GM23338 (cell line): ENCODE measurements around the gene NLGN1.

Experiments
- CREB1 ChIP-seq: fragments of 250-450 bp; sonication (Bioruptor Pico); IDR thresholded peaks from 2 replicates; pipeline ENCODE4 v1.5.0; 2020; ENCODE audit warnings: low read depth, mild to moderate bottlenecking, moderate library complexity
- CTCF ChIP-seq, 2 experiments: fragments of 200-600 bp in 1 of 2; sonication (generic) in 1 of 2; conservative IDR thresholded peaks; 2 replicates each; pipeline versions ENCODE4 v1.5.1 to v1.6.1; 2016 to 2017; ENCODE audit warnings: antibody characterized with exemption in 2 of 2, low read depth in 2 of 2, mild to moderate bottlenecking in 2 of 2, moderate library complexity in 1 of 2
- EZH2 ChIP-seq: fragments of 200-600 bp; sonication (generic); IDR thresholded peaks from one replicate; pipeline ENCODE4 v1.8.0; 2017; ENCODE audit warnings: antibody characterized with exemption, mild to moderate bottlenecking, low read depth; ENCODE audit not compliant: unreplicated experiment
- EZH2phosphoT487 ChIP-seq: fragments of 200-600 bp; sonication (generic); IDR thresholded peaks from one replicate; pipeline ENCODE4 v1.8.1; 2018; ENCODE audit warnings: antibody characterized with exemption; ENCODE audit not compliant: unreplicated experiment
- JUNB ChIP-seq: IDR thresholded peaks from one replicate; pipeline ENCODE4 v1.6.1; 2016; ENCODE audit warnings: antibody characterized with exemption; ENCODE audit not compliant: unreplicated experiment
- POLR2AphosphoS5 ChIP-seq: IDR thresholded peaks from 2 replicates; pipeline ENCODE4 v1.6.1; 2016; ENCODE audit warnings: antibody characterized with exemption, low read depth
- TF ChIP-seq, protein P1 (sequence below): IDR thresholded peaks from one replicate; pipeline ENCODE4 v1.6.1; 2018; ENCODE audit warnings: antibody characterized with exemption; ENCODE audit not compliant: unreplicated experiment

GRCh38 chr3:174229916-174230315, 832.4 kb downstream of the NLGN1 start:
- TF ChIP-seq CTCF (conservative IDR thresholded peaks at IDR 0.05; ENCODE audit: low read depth in 2 of 2) (no peak), POLR2AphosphoS5 (no peak), EZH2phosphoT487 (no peak), EZH2 (no peak), CREB1 (CRISPR knock-in tag) (no peak), JUNB (no peak)
- TF ChIP-seq, protein P1, sequence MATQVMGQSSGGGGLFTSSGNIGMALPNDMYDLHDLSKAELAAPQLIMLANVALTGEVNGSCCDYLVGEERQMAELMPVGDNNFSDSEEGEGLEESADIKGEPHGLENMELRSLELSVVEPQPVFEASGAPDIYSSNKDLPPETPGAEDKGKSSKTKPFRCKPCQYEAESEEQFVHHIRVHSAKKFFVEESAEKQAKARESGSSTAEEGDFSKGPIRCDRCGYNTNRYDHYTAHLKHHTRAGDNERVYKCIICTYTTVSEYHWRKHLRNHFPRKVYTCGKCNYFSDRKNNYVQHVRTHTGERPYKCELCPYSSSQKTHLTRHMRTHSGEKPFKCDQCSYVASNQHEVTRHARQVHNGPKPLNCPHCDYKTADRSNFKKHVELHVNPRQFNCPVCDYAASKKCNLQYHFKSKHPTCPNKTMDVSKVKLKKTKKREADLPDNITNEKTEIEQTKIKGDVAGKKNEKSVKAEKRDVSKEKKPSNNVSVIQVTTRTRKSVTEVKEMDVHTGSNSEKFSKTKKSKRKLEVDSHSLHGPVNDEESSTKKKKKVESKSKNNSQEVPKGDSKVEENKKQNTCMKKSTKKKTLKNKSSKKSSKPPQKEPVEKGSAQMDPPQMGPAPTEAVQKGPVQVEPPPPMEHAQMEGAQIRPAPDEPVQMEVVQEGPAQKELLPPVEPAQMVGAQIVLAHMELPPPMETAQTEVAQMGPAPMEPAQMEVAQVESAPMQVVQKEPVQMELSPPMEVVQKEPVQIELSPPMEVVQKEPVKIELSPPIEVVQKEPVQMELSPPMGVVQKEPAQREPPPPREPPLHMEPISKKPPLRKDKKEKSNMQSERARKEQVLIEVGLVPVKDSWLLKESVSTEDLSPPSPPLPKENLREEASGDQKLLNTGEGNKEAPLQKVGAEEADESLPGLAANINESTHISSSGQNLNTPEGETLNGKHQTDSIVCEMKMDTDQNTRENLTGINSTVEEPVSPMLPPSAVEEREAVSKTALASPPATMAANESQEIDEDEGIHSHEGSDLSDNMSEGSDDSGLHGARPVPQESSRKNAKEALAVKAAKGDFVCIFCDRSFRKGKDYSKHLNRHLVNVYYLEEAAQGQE: no peak
